Activated CD8-positive, alpha-beta memory T cell treated with anti-CD3 and anti-CD28 coated beads for 24 hours (primary cell): ENCODE data around the gene ANKRD44.
"Not testable (repeated sequence)": the region's sequence is repeated elsewhere in the genome, so short reads cannot be mapped to it uniquely, and the experiment has no call there.

ENCODE experiments used
- DNase-seq: peaks from one replicate; pipeline ENCODE4 v3.0.0-alpha.2; 2020

ANKRD44 gene

GRCh38 chr2:197071213-197071612 lies 239.4 kb downstream of the ANKRD44 start:
- DNase-seq, result no peak

DNA sequence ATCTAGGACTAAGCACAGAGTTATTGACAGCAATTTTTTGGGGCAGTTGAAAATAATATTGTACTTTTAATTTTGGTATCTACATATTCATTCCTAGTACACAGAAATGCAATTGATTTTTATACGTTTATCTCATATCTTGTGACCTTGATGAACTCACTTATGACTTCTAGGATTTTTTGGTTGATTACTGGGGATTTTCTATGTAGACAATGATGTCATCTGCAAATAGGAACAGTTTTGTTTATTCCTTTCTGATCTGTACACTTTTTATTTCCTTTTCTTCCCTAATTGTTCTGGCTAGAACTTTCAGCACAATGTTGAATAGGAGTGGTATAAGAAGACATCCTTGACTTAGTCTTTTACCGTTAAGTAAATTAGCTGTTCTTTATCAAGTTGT lies 240.6 kb downstream of the ANKRD44 start:
- no peak for DNase-seq

GRCh38 chr2:197062574-197062973 lies 248.0 kb downstream of the ANKRD44 start:
- DNase-seq, result not testable (repeated sequence)

DNA sequence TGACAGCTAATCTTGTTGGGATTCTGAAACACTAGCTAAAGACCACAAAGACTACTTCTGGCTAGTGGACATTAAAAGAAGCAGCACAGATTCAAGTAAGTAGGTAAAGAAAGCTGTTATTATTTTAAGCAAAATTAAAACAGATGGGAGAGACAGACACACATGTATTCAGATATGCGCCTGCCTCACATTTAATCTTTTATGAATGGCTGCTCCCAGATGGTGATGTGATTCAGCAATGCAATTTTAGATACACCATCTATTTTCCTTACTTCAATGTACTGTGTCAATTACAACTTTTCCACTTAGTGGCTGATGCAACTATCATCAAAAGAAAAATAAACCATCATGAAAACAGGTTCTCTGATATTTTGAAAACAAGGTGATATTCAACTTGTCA lies 251.1 kb downstream of the ANKRD44 start:
- no peak for DNase-seq

GRCh38 chr2:197058777-197059300 lies 251.7 kb downstream of the ANKRD44 start:
- no peak for DNase-seq

- no peak for DNase-seq
Observed at GRCh38 chr2:197057959-197058358, 252.6 kb downstream of the ANKRD44 start.

- no peak for DNase-seq
Observed at GRCh38 chr2:197055045-197055444, 255.5 kb downstream of the ANKRD44 start.

- no peak for DNase-seq
Observed at GRCh38 chr2:197054437-197054836, 256.1 kb downstream of the ANKRD44 start.

DNA sequence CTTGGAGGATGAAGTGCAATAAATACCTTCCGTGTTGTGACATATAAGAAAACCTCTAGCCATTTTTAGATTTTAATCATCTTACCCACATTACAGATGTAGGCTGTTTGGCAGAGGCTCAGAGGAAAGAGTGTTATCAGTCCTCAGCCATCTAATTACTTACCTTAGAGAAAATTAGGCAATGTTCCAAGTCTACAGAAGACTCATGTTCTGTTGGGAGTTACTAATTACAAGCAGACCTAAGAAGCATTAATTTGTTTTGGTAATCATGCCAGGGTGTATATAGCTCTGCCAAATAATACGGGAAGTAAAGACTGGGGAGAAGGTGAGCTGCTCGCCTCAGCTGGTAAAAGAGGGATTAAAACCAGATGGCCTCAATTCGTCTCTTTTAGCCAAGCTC lies 258.2 kb downstream of the ANKRD44 start:
- no peak for DNase-seq

- no peak for DNase-seq
Observed at GRCh38 chr2:197045115-197045514, 265.5 kb downstream of the ANKRD44 start.

DNA sequence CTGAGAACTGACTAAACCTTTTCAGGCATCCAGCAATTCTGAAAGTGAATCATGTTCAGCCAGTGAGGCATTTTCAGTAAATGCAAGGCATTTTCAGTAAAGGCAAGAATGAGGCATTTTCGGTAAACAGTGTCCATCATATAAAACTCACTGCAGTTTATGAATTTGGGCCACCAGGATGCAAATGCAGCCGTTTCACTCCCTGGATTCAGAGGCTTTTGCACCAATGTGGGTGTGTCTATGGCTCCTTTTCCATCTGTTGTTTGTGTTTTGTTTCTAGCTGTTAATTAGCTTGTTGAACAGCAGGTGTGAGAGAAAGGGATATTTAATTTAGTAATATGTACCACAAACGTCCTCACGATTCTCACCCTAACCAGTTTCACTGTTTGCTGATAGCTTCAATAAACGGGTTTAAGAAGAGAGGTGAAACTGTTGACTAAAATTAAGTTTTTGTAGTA lies 267.8 kb downstream of the ANKRD44 start:
- DNase-seq, result no peak

DNA sequence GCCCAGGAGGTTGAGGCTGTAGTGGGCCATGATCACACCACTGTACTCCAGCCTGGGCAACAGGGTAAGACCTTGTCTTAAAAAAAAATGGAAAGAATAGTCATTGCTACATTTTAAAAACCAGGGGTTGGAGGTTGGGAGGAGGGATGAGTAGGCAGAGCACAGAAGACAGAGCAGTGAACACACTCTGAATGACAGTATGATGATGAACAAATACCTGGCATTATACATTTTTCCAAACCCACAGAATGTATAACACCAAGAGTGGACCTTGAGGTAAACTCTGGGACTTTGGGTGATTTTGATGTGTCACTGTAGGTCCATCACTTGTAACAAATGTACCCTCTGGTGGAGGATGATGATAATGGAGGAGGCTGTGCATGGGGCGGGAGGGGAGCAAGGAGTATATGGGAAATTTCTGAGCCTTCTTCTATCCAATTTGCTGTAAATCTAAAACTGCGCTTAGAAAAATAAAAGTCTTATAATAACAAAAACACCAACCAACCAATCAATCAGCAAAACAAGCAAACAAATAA lies 272.6 kb downstream of the ANKRD44 start:
- no peak for DNase-seq

GRCh38 chr2:197035002-197035401 lies 275.6 kb downstream of the ANKRD44 start:
- DNase-seq, result no peak

DNA sequence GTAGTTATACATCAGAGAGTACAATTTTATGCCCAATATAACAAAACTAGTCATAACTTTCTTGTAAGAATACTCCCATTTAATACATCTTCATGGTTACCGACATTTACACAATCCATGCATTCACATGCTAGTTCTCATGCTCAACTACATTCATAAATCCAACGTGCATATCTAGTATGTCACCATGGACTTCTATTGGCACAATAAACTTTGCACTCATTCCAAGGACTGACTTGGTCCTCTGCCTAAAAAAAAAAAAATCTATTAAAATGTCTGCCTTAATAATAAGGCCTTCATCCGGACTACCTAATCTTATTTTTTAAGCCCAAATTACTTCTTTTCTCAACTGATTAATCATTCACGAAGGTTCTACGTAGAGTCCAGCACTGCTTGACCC lies 276.3 kb downstream of the ANKRD44 start:
- no peak for DNase-seq

DNA sequence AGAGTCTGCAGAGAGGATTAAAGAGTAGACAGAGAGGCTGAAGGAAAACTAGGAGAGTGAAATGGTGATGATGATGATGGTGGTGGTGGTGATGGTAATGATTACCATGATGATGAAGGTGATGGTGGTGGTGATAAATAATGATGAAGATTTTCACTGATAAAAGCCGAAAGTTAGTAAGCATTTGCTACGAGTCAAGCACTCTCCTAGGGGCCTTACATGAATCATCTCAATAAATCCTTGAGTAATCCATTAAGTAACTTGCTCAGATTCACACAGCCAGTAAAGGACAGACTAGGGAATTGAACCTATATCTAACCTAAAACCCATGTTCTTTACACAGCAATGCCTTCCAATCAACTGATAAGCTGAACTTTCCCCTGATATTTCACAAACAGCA lies 277.4 kb downstream of the ANKRD44 start:
- DNase-seq, result no peak

DNA sequence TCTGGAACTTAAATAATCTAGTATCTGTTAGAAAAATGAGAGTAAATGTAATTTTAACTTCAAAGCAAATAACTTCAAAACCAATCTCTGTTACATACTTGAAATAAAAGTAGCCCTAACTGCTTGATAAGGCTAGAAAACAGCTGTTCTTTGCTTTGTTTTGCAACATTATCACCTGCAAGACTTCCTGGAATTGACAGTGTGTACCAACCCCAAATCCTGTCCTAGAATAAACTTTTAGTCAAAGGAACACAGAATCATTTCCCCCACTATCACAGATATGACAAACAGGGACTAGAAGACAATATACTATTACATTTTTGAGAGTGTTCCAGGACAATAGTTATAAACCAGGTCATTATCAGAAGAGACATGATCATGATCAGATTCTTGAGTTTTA lies 278.8 kb downstream of the ANKRD44 start:
- DNase-seq, result no peak

DNA sequence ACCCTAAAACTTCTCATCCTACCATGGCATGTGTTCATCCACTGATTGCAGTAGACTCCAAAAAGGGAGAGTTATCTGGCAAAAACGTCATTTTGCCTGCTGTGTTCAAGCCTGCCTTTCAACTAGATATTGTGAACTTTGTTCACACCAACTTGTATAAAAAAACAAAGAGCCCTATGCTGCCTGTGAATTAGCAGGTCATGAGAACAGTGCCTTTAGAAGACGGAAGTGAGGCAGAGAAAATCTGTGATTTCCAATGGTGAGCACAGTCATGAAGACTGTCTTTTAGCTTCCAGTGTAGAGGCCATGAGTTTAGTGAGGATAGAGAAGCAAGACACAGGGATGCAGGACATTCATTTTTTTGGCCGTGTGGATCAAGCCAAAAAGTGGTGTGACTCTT lies 280.5 kb downstream of the ANKRD44 start:
- DNase-seq, result no peak

- DNase-seq, result no peak
Observed at GRCh38 chr2:197028633-197029032, 281.9 kb downstream of the ANKRD44 start.

DNA sequence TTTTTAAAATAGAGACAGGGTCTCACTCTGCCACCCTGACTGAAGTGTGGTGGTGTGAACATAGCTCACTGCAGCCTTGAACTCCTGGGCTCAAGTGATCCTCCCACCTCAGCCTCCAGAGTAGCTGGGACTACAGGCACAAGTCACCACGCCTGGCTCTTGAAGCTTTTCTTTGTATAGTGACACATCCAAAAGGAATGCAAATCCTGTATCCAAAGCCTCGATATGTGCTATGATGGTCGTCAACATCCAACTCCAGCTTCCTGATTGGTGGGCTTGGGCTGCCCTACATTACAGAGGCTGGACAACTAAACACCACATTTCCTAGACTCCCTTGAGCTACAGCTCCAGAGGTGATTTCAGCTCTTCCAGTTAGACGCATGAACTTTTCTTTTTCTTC lies 282.4 kb downstream of the ANKRD44 start:
- DNase-seq, result no peak

DNA sequence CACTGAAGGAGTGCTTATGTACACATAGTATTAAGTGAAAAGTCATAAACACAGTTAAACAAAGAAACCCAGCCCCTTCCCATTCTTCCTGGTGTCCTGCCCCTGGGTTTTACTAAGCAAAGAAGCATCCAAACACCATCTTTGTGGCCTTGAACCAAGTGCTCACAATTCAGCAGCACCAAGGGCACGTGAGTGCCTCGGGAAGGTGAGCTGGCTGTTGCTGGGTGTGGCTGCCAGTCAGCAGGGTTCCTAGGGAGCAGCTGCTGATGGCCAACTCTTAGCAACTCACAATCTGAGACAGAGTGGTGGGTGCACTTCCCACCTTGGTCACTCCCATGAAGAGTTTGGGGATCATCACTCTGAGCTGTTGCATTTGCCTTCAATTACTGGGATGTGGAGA lies 286.4 kb downstream of the ANKRD44 start:
- DNase-seq, result no peak

DNA sequence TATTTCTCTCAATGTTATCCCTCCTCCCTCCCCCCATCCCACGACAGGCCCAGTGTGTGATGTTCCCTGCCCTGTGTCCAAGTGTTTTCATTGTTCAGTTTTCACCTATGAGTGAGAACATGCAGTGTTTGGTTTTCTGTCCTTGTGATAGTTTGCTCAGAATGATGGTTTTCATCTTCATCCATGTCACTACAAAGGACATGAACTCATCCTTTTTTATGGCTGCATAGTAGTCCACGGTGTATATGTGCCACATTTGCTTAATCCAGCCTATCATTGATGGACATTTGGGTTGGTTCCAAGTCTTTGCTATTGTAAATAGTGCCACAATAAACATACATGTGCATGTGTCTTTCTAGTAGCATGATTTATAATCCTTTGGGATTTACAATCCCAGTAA lies 289.7 kb downstream of the ANKRD44 start:
- not testable (repeated sequence) for DNase-seq

- no peak for DNase-seq
Observed at GRCh38 chr2:197013098-197013497, 297.5 kb downstream of the ANKRD44 start.

DNA sequence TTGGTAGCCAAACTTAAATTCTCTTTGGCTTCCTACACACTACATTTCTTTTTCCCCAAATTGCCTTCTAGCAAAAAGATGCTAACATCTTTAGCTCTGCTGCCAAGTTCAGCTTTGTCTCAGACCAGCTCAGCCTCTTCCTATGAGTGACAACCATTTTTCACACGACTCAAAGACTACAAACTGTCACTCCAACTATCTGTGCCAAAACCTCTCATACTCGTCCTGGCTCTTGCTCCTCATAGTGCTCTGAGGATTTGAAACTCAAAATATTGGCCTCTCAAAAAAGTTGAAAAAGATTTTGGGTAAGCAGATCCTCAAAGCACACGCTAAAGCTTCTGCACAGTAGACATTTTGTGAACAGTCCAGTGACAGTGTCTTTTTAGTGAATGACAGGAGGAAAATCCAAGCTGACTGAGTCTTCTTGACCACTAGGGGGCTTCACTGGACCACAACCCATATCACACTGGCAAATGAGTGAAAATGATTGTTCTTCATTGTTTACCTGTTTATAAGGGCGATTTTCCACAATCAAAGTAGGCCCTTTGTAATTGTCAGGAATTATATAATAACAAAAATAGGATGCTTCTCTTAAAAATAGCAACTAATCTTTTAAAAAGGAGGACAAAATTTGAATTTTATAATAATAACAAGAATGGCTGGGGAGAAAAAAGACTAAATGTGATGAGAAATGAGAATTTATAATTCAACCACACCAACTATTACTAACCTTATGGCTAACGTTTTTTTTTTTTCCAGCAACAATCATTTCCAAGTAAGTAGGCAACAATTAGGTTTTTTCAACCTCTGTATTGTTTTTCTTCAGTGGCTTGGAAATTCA lies 298.6 kb downstream of the ANKRD44 start:
- DNase-seq, result no peak

- DNase-seq, result no peak
Observed at GRCh38 chr2:197011021-197011417, 299.6 kb downstream of the ANKRD44 start.
